Measurements from ENCODE around the gene THSD7B. TPM values are rescaled to one million over a fixed set of nuclear protein-coding genes. Genes with fewer than 3 reads are reported as not detected.

THSD7B gene
- total RNA-seq, 1 donor = under 0.01 TPM

DNA sequence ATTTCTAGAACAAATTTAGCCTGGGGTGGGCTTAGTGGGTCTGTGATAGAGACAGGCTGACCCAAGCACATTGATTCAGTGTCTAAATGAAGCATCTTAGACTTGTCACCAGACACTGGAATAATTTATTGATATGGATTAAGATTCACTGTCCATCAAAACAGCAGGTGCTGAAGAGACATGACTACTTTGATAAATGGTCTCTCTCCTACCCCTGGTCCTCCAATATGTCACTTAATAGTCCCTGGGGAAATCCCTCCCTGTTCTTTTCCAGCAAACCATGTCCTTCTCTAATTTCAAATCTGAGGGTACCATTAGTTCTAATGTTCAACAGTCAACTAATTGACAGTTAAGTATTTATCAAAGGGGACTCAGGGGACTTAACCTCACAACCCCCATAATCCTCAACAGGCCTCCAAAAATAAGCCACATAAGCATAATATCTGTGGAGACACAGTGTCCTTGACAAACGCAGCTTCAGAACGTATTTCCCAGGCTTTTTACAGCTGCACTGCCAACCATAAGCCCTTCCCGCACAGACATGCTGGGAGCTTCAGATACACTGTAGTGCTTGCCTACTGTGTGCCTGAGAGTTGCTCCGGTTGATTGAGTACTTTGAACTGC lies 391.0 kb downstream of the THSD7B start:
- Histone ChIP-seq H3K4me3 (ENCODE audit: insufficient read depth, low read length) (no peak overlapping the region), H3K4me2 (ENCODE audit: insufficient read depth, low read length) (peak overlapping the region; percentile 64), H3K27ac (ENCODE audit: low read depth, low read length) (peak overlapping the region; percentile 65), H4K20me1 (ENCODE audit: insufficient read depth, low read length) (no peaks in the 10 kb centered on the region), H3K27me3 (ENCODE audit: insufficient read depth, low read length) (no peaks in the 10 kb centered on the region), H3K79me2 (ENCODE audit: insufficient read depth, low read length) (no peaks in the 10 kb centered on the region), H2AFZ (ENCODE audit: low read length) (no peak overlapping the region), H3K36me3 (ENCODE audit: insufficient read depth, low read length) (no peaks in the 10 kb centered on the region), H3K9me3 (ENCODE audit: low read depth, low read length) (no peaks in the 10 kb centered on the region), H3K4me1 (ENCODE audit: insufficient read depth, low read length) (peaks cover 23% of the 10 kb centered on the region)
- TF ChIP-seq, protein P1, sequence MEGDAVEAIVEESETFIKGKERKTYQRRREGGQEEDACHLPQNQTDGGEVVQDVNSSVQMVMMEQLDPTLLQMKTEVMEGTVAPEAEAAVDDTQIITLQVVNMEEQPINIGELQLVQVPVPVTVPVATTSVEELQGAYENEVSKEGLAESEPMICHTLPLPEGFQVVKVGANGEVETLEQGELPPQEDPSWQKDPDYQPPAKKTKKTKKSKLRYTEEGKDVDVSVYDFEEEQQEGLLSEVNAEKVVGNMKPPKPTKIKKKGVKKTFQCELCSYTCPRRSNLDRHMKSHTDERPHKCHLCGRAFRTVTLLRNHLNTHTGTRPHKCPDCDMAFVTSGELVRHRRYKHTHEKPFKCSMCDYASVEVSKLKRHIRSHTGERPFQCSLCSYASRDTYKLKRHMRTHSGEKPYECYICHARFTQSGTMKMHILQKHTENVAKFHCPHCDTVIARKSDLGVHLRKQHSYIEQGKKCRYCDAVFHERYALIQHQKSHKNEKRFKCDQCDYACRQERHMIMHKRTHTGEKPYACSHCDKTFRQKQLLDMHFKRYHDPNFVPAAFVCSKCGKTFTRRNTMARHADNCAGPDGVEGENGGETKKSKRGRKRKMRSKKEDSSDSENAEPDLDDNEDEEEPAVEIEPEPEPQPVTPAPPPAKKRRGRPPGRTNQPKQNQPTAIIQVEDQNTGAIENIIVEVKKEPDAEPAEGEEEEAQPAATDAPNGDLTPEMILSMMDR (IDR thresholded peaks at IDR 0.05; ENCODE audit: extremely low read depth, low read depth, low read length) = no peak
- no peak for DNase-seq (ENCODE audit: insufficient read length, low spot score, missing footprints)

DNA sequence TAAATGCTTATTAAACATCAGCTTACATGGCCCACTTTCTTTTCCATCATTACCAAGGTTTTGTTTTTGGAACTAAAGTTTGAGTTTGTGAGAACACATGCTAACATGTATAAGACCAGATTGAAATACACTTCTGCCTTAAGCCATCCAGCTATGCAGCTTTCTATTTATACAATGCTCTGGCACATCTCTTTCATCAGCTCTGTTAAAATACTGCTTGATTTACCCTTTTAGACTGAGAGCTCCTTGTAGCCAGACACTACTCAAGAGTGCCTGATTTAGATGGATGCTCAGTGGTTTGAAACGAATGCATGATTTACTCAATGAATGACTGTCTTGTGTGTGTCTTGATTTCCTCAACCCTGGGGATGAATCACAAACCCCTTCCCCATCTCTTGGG lies 392.5 kb downstream of the THSD7B start:
- no peaks in the 10 kb centered on the region for H4K20me1 ChIP-seq (ENCODE audit: insufficient read depth, low read length)

DNA sequence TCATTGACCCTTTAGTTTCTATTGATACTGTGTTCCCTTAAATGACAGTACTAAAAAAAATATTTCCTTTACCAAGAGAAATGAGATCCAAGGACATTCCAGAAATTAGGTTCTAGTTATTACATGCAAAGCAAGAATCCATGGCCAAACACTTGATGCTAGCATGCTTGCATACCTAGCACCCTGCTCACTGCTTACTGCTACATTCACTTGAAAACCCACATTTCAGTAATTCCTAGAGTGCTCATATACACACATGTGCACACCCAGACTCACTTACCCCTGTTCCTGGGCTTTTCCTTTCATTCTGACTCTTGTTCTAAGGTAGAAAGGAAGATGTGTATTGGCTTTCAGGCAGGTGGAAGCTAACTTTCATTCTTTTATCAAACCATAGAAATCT lies 395.9 kb downstream of the THSD7B start:
- H3K79me2 ChIP-seq (ENCODE audit: insufficient read depth, low read length) = no peaks in the 10 kb centered on the region
- H3K36me3 ChIP-seq (ENCODE audit: insufficient read depth, low read length) = no peaks in the 10 kb centered on the region
- no peaks in the 10 kb centered on the region for H3K27me3 ChIP-seq (ENCODE audit: insufficient read depth, low read length)
- no peaks in the 10 kb centered on the region for H4K20me1 ChIP-seq (ENCODE audit: insufficient read depth, low read length)
- H2AFZ ChIP-seq (ENCODE audit: low read length) = no peak overlapping the region
- H3K4me3 ChIP-seq (ENCODE audit: insufficient read depth, low read length) = no peak overlapping the region
- no peak overlapping the region for H3K27ac ChIP-seq (ENCODE audit: low read depth, low read length)
- no peak for DNase-seq (ENCODE audit: insufficient read length, low spot score, missing footprints)
- TF ChIP-seq, protein P1 (IDR thresholded peaks at IDR 0.05; ENCODE audit: extremely low read depth, low read depth, low read length) = no peak
- no peak overlapping the region for H3K4me2 ChIP-seq (ENCODE audit: insufficient read depth, low read length)
- H3K9me3 ChIP-seq (ENCODE audit: low read depth, low read length) = no peaks in the 10 kb centered on the region
- H3K4me1 ChIP-seq (ENCODE audit: insufficient read depth, low read length) = peaks cover 6% of the 10 kb centered on the region

More for the DNA sequence above, 392.5 kb downstream of the THSD7B start:
- H3K79me2 ChIP-seq (ENCODE audit: insufficient read depth, low read length) = no peaks in the 10 kb centered on the region
- H2AFZ ChIP-seq (ENCODE audit: low read length) = no peak overlapping the region
- H3K4me3 ChIP-seq (ENCODE audit: insufficient read depth, low read length) = no peak overlapping the region
- no peaks in the 10 kb centered on the region for H3K9me3 ChIP-seq (ENCODE audit: low read depth, low read length)
- H3K36me3 ChIP-seq (ENCODE audit: insufficient read depth, low read length) = no peaks in the 10 kb centered on the region
- no peak for DNase-seq (ENCODE audit: insufficient read length, low spot score, missing footprints)
- H3K27ac ChIP-seq (ENCODE audit: low read depth, low read length) = no peak overlapping the region
- TF ChIP-seq, protein P1 (IDR thresholded peaks at IDR 0.05; ENCODE audit: extremely low read depth, low read depth, low read length) = no peak
- H3K4me2 ChIP-seq (ENCODE audit: insufficient read depth, low read length) = no peak overlapping the region
- peaks cover 23% of the 10 kb centered on the region for H3K4me1 ChIP-seq (ENCODE audit: insufficient read depth, low read length)
- no peaks in the 10 kb centered on the region for H3K27me3 ChIP-seq (ENCODE audit: insufficient read depth, low read length)

DNA sequence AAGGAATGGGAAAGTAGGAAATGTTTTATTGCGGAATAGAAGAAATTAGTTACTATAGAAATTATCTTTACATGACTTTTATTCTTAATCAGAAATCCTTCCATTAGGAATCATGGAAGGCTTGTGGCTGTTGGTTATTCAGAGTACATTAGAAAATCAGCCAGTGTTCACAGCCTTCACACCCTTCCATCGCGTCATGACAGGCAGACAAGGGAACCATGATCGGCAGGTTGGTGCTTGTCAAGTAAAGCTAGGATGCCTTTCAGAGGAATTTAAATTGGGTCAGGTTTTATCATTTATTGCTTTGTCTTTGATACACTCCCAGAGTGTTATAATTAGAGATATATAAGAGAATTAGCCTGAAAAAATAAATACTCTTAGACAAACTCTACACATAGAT lies 400.6 kb downstream of the THSD7B start:
- TF ChIP-seq, protein P1 (IDR thresholded peaks at IDR 0.05; ENCODE audit: extremely low read depth, low read depth, low read length) = no peak
- H3K27me3 ChIP-seq (ENCODE audit: insufficient read depth, low read length) = no peaks in the 10 kb centered on the region
- no peak for DNase-seq (ENCODE audit: insufficient read length, low spot score, missing footprints)
- no peak overlapping the region for H2AFZ ChIP-seq (ENCODE audit: low read length)
- no peak overlapping the region for H3K4me3 ChIP-seq (ENCODE audit: insufficient read depth, low read length)
- H3K9me3 ChIP-seq (ENCODE audit: low read depth, low read length) = no peaks in the 10 kb centered on the region
- peaks cover 3% of the 10 kb centered on the region for H3K4me1 ChIP-seq (ENCODE audit: insufficient read depth, low read length)
- no peaks in the 10 kb centered on the region for H4K20me1 ChIP-seq (ENCODE audit: insufficient read depth, low read length)
- no peaks in the 10 kb centered on the region for H3K36me3 ChIP-seq (ENCODE audit: insufficient read depth, low read length)
- no peaks in the 10 kb centered on the region for H3K79me2 ChIP-seq (ENCODE audit: insufficient read depth, low read length)
- H3K4me2 ChIP-seq (ENCODE audit: insufficient read depth, low read length) = no peak overlapping the region
- H3K27ac ChIP-seq (ENCODE audit: low read depth, low read length) = no peak overlapping the region

All from osteoblast (primary cell).